Stromal cell of bone marrow (primary cell): ENCODE measurements around the gene HDDC3.

Experiments
- DNase-seq: peaks from one replicate; pipeline ENCODE4 v3.0.0-alpha.2; 2012; ENCODE audit warnings: low read depth

The HDDC3 gene

GRCh38 chr15:90891346-90891949, 40.9 kb downstream of the HDDC3 start:
- DNase-seq, result no peak

DNA sequence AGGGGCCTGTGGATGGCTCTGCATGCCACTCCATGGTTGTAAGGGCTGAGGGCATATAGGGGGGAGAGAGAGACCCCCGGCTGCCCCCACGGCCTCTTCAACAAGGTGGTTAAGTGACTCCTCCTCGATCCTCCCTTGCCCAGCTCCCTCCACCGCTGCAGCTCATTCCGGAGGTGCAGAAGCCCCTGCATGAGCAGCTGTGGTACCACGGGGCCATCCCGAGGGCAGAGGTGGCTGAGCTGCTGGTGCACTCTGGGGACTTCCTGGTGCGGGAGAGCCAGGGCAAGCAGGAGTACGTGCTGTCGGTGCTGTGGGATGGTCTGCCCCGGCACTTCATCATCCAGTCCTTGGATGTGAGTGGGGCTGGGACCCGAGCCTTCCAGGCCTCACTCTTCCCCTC, 41.5 kb downstream of the HDDC3 start:
- DNase-seq, result no peak

DNA sequence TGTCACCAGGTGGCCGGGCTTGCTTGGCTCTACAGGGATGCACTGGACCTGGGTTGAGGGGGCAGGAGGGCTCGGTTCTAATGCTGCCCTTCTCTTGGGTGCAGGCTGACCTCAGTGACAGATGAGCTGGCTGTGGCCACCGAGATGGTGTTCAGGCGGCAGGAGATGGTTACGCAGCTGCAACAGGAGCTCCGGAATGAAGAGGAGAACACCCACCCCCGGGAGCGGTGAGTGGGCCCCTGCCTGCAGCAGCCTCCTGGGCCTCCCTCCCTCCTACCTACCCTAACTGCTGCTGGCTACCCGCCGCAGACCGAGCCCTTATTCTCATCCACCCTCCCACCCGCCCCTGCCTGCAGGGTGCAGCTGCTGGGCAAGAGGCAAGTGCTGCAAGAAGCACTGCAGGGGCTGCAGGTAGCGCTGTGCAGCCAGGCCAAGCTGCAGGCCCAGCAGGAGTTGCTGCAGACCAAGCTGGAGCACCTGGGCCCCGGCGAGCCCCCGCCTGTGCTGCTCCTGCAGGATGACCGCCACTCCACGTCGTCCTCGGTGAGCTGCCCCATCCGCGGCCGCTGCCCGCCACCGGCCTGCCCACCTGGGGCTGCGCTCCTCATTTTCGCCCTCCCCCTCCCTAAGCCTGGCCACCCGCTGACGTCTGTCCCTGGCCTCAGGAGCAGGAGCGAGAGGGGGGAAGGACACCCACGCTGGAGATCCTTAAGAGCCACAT, 42.5 kb downstream of the HDDC3 start:
- no peak for DNase-seq

GRCh38 chr15:90889313-90889730, 43.0 kb downstream of the HDDC3 start:
- DNase-seq, result no peak

GRCh38 chr15:90887037-90887481, 45.3 kb downstream of the HDDC3 start:
- DNase-seq, result no peak

GRCh38 chr15:90886291-90886614, 46.1 kb downstream of the HDDC3 start:
- no peak for DNase-seq

GRCh38 chr15:90885432-90886290, 46.7 kb downstream of the HDDC3 start:
- no peak for DNase-seq

- no peak for DNase-seq
Measured at GRCh38 chr15:90884719-90885431, 47.5 kb downstream of the HDDC3 start.

DNA sequence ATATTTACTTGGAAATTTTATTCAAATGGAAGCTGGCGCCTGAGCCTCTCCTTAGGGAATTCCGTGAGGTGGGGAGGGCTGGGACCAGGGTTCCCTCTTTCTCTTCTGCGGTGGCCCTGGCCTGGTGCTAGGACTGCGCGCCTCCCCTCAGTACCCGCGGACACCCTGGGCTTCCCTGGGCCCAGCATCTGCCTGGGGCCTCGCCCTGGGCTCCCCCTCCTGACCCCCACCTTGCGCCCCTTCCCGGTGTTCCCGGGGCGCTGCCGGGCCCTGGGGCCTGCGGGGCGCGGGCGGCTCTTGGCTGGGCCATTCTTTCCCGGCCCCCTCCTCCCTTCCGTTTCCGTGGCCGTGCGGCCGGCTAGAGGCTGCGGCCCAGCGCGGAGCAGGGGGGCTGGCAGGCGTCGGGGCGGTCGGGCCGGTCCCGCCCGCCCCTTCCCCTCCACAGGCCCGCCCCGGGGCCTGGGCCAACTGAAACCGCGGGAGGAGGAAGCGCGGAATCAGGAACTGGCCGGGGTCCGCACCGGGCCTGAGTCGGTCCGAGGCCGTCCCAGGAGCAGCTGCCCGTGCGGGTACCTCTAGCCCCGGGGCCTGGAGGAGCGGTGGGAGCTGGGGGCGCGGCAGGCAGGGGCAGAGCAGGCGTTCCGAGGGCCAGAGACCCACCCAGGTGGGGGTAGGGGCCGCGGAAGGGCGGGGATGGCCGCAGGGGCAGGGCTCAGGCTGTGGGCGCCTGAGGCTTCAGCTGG, 48.2 kb downstream of the HDDC3 start, which contains the start of gene FES:
TSS of gene FES (plus strand) at position 529 of the 743 bp plus-strand sequence. CDS start 542 bp downstream, outside the sequence.
- no peak for DNase-seq

- DNase-seq, result no peak
Measured at GRCh38 chr15:90883526-90883975, 48.8 kb downstream of the HDDC3 start.

GRCh38 chr15:90882781-90883525, 49.4 kb downstream of the HDDC3 start:
- DNase-seq, result no peak

DNA sequence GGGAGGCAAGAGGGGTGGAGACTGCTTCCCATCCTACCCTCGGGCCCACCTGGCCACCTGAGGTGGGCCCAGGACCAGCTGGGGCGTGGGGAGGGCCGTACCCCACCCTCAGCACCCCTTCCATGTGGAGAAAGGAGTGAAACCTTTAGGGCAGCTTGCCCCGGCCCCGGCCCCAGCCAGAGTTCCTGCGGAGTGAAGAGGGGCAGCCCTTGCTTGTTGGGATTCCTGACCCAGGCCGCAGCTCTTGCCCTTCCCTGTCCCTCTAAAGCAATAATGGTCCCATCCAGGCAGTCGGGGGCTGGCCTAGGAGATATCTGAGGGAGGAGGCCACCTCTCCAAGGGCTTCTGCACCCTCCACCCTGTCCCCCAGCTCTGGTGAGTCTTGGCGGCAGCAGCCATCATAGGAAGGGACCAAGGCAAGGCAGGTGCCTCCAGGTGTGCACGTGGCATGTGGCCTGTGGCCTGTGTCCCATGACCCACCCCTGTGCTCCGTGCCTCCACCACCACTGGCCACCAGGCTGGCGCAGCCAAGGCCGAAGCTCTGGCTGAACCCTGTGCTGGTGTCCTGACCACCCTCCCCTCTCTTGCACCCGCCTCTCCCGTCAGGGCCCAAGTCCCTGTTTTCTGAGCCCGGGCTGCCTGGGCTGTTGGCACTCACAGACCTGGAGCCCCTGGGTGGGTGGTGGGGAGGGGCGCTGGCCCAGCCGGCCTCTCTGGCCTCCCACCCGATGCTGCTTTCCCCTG, 50.2 kb downstream of the HDDC3 start:
- no peak for DNase-seq

GRCh38 chr15:90881181-90881977, 51.0 kb downstream of the HDDC3 start:
- DNase-seq, result no peak

GRCh38 chr15:90880381-90881145, 51.8 kb downstream of the HDDC3 start:
- no peak for DNase-seq
